ENCODE data around the gene RNF34.

RNF34 gene

DNA sequence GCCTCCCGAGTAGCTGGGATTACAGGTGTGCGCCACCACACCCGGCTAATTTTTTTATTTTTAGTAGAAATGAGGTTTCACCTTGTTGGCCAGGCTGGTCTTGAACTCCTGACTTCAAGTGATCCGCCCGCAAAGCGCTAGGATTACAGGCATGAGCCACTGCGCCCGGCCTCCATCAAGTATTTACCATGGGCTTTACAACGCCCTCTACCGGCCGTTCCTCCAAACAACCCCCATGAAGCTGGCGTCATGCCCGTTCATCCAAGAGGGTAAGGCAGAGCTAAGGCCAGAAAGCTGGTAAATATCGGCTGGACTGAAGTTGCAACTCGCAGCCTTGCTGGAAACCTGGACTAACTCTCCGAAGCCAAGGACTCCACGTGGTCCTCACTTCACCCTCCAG is 41.6 kb downstream of the RNF34 start:
- no peak for DNase-seq

DNA sequence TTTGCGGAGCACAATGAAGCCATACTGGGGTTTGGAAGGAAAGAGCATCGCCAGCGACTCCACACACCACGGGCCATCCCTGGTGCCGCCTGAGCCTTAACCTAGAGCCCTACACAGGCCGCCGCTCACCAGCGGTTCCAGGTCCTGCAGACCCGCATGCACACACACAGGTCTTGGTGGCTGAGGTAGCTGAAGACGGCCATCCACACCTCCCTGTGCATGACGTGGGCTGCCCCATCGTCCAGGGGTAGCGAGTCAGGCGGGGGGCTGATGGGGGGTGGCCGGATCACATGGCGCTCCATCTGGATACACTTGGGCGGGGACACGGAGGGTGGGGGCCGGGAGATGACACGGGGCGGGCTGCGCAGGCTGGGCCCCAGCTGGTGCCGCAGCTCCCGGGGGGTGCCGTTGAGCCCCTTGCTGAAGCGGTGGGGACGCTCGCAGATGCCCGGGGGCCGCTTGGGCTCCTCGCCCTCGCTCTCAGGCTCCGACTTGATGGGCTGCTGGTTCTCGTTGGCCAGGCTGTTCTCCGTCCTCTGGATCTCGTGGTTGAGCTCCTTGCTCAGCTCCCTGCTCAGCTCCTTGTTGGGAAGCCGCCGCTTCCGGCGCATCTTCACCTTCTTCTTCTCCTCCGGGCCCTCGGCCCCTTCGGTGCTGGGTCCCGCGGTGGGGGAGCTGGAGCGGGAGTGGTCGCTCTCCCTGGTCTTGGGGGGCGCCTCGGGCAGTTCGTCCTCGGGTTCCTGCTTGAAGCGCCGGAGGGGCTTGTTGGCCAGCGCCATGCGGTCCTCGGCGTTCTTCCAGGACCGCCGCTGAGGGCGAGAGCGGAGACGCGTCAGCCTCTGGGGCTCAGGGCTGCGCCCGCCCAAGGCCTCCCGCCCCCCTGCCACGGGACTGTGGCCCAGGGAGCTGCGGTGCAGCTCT is 42.4 kb downstream of the RNF34 start:
- no peak for DNase-seq

DNA sequence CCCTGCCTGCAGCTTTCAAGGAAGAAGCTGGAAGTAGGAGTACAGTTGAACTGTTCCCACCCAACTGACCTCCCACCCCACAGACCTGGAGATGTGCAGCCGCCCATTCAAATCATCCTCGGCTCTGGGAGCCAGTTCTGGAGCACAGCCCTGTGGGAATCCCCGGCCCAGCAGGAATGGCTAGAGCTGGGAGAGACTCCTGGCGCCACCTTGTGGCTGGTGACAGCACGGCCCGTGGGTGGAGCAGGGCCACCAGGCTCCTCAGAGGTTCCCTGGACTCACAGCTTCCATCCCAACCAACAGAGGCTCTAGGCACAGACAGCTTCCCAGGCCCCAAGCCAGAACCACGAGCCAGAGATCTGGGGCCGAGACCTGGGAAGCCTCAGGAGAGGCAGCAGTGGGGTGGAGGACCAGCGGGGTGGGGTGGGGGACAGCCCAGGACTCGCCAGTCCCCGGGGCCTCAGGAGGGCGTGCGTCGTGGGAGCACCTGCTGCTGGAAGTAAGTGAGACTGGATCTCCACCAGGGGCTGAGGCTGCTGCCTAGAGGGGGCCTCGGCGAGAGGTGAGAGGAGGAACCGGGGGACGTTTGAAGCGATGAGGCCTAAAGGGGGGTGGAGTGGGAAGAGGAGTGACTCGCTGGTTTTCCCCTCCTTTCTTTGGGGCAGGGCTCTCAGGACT is 43.4 kb downstream of the RNF34 start:
- DNase-seq: peak; percentile 19

DNA sequence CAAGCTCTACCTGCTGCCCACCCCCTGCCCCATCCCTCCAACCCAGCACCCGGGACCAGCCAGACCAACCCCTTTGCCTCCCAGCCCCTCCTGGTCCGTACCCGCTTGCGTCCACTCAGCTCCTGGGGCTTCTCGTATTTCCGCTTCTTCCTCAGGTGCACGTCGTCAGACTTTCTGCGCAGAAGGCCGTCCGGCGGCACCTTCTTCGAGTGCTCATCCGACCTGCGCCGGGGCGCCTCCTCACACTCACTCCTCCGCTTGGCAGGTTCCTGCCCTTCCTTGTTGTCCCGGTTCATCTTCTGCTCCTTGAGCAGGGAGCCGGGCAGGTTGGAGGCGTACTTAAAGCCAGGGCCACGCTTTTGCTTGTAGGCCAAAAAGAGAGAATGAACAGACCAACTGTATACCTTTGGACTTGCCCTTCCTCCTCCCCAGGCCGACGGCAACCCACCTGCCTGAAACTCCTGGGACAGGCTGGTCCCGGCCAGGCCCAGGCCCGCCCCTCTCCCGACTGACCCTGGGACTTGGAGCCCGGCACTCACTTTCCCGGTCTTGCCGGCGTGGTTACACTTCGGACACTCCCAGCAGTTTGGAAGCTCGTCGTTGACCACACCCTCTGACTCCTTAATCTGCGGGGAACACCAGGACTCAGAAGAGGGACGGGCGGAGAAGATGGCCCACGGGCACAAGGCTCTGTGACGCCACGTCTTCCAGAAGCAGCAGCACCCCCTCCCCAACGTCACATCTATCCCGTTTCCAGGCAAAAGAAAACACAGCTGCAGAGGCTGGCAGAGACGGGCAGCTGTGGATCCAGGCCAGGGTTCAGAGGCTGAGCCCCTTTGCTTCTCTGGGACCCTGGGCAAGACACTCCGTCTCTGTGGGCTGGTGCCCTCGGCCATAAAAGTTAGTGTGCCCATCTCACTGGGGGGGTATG is 44.3 kb downstream of the RNF34 start:
- no peak for DNase-seq

DNA sequence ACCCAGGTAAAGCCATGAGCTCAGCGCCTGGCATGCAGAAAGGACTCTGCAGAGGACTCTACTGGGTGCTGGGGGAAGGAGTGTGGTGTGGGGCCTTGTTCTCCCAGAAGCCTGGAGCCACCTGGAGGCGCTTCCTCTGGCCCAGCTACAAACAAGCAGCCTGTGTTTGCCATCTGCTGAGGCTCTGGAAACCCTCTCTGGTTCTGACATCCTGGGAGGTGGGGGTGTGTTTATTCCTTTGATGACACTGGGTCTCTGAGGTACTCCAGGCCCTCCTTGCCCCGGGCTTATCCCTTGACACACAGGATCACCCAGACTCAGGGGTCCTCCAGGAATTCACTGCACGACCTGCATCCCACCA is 44.9 kb downstream of the RNF34 start:
- DNase-seq: no peak

DNA sequence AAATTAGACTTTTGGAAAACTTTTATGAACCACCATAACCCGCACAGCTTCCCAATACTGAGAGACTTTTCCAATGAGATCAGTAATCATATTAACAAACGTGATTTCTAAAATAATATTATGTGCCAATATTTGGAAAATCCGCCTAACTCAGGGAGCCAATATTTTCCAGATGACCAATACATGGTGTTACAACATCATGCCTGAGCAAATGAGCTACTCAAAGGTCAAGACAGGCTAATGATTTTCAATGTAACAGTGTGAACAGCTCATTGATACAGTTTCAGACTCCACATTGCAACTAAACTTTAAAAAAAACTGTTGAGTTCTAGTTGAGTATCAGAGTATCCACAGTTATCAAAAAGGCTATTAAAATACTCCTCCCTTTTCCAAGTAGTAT is 46.8 kb downstream of the RNF34 start:
- DNase-seq: no peak

DNA sequence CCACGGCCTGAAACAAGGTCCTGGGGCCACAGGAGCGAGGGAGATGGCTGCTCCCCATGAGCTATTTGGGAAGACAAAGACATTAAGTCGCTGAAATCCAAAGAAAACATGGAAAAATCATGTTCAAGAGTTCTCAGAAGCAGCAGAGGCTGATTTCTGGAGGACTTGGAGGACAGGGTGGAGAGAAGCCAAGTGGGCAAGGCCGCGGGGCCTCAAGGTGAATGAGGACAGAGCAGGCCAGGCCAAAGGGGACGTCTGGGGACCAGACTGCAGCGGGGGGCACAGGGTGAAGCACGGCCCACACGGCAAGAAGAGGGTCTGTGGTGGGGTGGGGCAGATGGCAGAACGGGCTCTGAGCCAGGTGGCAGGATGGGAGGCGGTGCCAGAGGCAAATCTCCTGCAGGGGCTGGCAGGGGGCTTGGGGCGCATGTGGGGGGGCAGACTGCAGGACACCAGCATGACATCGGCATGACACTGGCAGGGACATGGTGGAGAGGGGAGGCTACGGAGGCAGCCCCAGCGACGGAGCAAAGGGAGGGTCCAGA is 48.9 kb downstream of the RNF34 start:
- no peak for DNase-seq

DNA sequence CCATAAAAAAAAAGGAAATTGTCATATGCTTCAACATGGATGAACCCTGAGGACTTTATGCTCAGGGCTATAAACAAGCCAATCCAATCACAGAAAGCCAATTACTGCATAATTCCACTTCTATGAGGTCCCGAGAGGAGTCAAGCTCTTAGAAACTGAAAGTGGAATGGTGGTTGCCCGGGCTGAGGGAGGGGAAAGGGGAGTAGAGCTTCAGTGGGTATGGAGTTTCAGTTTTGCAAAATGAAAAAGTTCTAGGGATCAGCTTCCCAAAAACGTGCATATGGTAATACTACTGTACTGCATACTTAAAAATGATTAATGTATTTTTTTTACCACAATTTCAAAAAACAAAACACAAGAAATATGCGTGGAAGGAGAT is 52.0 kb downstream of the RNF34 start:
- no peak for DNase-seq

DNA sequence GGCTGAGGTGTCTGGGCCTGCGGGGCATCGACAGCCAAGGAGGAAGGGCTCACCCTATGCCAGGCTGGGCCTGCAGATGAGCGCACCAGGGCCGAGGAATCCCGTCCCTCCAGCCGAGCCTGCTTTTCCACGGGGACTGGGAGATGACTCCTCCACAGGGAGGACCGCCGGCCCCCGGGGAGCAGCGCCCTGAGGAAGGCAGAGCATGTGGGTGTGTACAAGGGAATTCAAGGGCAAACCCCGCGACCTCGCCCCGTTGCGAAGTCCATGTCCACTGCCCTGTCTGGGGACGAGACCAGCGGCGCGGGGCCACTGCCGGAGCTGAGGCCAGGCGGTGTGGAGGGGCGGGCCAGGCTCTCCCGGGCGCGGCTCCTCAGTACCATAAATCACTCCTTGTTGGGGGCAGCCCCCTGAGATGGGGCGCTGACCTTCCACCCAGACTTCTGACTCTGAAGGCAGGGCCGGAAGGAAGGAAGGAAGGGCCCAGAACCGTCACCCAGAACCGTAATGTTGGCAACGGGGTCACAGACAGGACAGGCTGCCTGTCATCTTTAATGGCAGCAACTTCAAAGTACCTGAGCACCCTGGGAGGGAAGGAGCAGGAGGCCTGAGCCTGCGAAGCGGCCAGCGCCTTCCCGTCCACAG is 52.5 kb downstream of the RNF34 start:
- no peak for DNase-seq

DNA sequence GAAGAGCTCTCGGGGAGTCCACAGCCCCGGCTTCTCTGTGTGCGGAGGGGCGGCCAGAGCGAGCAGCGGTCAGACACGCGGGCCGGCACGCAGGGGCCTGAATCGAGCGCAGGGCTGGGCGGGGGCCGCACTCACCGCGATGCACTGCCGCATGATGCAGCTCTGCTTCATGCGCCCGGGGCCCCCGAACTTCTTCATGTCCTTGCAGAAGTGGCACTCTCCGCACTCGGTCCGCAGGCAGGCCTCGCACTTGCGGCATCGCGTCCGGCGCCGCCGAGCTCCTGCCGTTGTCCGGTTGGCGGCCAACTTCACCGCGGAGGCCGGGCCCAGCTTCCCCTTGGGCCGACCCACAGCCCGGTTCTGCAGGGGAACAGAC is 53.1 kb downstream of the RNF34 start:
- no peak for DNase-seq

DNA sequence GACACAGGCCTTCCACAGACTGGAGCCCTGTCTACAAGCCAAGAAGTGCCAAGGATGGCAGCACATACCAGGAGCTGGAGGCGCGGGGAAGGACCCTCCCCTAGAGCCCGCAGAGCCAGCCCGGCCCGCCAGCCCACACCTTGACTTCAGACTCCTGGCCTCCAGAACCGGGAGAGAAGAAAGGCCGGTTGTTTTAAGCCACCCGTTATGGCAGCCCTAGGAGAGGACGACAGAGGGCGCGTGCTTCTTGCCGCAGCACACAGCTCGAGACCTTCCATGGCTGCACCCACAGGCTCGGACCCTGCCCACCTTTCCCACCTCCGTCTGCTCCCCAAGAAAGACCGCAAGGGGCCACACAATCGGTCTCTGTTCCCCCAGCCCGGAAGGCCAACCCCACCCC is 53.7 kb downstream of the RNF34 start:
- no peak for DNase-seq

DNA sequence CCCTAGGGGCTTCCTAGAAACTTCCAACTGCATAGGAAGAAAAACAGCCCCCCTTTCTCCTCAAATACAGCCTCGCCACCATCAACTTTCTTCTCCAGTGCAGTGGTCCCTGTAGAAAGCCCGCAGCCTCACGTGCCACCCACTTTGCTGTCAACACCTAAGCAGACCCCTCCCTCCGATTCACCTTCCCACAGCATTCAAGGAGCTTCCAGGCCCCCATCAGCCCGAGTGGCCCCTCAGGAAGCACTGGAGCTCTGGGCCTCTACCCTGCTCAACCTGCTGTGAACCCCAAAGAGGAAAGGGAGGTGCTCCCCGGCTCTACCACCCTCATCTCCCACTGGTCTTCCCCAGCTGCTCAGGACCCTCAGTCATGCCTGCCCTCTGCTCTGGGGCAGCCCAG is 55.0 kb downstream of the RNF34 start:
- no peak for DNase-seq

DNA sequence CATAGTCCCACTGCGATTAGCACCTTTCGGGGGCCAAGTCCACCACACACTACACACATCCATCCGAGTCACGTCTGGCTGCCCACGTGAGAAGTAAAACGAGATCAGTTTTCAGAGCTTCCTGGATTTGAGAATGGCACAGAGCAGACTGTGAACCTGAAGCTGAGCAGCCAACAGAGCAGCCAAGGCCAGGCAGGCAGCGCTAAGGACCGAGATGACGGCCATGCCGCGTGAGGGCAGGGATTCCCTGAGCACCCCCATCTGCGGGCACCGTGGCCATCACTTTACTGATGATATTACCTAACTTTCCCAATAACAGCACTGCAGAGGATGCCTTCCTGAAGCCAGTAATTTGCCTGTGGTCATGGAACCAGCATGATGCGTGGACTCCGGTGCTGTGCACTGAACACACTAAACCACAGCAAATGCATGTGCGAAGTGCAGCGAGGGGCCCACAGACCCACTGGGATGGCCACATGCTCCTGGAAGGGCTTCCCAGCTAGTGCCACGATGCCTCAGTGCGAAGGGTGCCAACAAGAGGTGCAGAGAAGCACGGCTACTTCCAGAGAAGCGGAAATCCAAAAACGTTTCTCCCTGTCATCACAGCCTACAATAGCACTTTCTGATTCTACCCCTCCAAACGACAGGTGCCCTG is 56.0 kb downstream of the RNF34 start:
- no peak for DNase-seq

DNA sequence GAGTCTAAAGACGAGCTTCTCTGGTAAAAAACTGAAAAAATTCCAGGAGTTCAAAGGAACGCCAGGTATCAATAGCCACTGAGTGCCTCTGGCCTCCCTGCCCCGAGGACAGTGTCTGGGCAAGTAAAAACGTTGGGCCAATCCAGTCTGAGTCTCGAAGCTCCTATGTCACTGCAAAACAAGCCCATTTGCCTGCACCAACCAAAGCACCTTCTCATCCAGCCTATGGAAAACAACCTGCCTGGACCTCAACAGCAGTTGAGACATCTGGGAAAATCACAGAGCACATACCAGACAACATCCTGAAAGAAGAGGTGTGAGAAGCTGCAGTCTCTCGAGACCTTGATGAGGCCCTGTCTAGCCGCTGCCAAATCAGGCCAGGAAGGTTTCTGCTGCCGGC is 56.6 kb downstream of the RNF34 start:
- no peak for DNase-seq

DNA sequence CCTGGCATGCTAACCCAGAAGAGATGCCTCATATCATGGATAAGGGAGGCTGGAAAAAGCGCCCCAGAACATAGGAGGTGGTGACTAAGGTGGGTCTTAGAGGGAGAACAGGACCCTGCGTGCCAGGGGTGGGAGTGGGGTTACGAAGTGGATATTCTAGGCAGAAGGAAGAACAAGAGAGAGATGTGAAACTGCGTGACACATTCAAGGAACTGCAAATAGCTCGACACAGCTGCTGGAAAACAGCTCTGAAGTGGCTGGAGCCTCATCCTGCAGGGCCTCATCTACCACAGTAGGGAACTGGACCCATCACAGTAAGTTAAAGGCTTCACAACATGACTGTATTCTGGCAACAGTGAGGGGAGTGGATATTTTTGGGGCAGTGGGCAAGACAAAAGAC is 61.1 kb downstream of the RNF34 start:
- DNase-seq: no peak

DNA sequence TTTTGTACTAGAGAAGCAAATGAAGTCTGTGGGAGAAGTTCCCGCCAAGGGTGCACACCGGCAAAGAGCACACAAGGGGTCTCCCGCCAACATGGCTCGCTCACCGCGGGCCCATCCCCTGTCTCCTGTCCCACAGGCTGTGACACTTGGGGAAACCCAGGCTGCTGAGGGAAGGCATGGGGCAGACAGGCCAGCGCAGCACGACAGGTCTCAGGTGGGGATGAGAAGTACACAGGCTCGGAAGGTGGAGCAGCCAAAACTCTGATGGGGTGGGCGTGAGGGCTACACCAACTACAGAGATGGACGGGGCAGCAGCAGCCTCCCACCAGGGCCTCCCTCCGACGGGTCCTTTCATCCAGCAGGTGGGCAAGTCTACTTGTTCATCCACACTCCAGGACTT is 64.4 kb downstream of the RNF34 start:
- no peak for DNase-seq

DNA sequence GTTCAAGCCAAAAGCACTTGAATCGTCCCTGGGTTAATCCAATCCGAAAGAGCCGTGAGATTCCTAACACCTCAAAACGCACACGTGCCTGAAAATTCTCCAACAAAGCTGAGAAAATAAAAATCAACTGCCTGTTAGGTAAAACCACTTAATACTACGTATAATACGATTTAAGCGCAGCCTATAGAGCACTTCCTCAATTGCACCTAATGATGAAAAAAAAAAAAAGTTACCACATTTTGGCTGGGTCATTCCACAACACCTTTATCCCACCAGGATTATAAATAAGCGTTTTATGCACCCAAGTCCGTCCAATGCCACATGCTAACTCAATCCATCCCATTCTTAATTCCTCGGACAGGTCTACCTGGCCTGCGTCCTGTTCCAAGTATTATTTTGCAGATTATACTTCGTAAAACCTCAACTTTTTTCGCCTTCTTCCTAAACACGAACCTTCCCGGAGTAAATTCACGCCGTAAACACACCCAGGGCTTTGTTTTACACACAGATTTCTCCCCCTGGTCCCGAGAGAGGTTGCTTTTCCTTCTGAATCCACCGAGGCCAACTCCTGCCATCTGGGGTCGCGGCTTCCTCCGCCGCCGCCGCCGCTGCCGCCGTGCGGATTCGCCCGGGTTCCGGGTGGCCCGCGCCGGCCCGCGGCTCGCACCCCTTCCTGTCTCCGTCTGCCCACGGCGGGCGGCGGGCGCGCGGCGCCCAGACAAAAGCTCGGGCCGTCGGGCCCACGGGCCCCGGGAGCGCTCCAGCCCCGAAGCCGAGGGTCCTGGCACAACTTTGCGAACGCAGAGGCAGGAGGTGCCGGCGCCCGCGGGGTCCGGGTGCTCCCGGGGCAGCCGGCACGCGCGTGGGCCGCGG is 66.2 kb downstream of the RNF34 start:
- DNase-seq: no peak

DNA sequence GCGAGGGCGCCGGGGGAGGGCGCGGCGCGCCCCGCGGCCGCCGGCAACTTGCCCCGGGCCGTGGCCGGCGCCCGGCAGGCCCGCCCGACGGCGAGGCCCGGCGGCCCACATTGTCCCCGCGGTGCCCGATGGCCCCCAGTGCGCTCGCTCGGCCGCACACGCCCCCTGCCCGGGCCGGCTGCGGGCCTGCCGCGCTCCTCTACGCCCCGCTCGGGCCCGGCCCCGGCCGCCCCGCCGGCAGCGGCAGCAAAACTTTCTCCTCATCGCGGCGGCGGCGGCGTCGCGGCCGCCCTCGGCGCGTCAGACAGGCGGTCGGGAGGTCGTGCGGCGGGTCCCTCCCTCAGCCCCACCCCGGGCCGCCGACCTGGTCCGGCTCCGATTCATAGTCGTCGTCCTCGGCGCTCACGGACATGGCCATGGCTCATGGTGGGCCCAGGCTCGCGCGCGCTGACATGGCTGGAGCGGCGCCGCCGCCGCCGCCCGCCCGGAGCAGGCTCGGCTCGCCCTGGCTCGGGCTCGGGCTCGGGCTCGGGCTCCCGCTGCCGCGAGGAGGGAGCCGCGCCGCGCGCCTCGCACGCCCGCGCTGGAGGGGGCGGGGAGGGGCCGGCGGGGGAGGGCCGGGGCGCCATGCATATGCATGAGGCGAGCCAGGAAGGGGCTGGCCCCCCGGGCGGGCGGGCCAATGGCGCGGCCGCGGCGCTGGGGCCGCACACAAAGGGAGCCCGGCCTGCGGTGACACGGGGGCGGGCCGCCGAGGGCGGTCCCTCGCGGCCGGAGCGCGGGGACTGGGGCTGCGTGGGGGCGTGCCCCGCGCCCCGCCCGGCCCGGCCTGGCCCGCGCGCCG is 67.1 kb downstream of the RNF34 start:
- DNase-seq: peak; percentile 93

DNA sequence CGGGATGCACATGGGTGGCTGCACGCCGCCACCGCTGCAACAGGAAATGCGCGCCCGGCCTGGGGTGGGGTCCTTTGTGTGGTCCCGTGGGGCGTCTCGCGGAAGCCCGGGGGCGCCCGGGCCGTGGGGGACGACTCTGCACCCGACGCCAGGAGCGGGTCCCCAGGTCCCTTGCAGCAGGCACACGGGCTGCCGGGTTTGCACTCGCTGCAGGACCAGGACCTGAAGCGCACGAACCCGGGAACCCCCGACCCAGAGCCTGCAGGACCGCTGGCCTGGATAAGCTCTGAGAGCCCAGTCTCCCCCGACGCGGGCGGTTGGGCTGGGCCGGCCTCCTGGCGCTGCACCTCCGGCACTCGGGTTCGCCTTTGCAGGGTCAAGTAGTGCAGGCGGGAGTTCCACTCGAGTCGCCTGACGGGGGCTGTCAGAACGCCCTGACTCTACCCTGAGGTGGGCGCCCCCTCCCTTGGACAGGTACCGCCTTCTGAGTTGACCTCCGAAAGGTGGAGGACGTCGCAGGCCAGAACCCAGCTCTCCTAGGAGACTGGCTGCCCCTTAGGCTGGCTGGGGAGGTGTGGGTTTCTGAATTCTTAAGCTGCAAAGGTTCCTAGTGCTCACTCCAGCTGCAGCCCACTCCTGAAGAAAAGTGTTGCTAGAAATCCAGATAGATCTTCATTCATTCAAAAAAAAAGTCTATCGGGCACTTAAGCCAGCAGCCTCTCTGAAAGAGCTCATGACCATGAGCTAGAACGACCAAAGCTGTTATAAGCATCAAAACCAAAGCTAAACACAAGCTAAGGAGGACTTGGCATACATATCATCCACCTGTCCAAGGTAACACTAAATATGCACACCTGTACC is 68.0 kb downstream of the RNF34 start:
- no peak for DNase-seq

Measured in GDM1 (cell line).